Endometrial microvascular endothelial cells (primary cell): ENCODE measurements around the gene PAM. TPM values are rescaled to one million over a fixed set of nuclear protein-coding genes. Genes with fewer than 3 reads are reported as not detected.
"Not testable (repeated sequence)": the region's sequence is repeated elsewhere in the genome, so short reads cannot be mapped to it uniquely, and the experiment has no call there.

Experiments used
- in situ Hi-C: cut with HindIII; loops from 2 replicates; pipeline ENCODE4 v1.10.0; 2017; ENCODE audit warnings: low sequenced_read_pairs, low pct_unique_long_range_greater_than_20kb; ENCODE audit errors: inconsistent ontology term
- total RNA-seq: library from RNA; depleted of rRNA; stranded (reverse); fragments of >200 nt; gene quantifications from one replicate; pipeline ENCODE4 v1.2.3, GENCODE V29; 2015; ENCODE audit errors: inconsistent ontology term

Gene PAM
- total RNA-seq, 1 donor from 2014 or later, result 168 TPM

DNA sequence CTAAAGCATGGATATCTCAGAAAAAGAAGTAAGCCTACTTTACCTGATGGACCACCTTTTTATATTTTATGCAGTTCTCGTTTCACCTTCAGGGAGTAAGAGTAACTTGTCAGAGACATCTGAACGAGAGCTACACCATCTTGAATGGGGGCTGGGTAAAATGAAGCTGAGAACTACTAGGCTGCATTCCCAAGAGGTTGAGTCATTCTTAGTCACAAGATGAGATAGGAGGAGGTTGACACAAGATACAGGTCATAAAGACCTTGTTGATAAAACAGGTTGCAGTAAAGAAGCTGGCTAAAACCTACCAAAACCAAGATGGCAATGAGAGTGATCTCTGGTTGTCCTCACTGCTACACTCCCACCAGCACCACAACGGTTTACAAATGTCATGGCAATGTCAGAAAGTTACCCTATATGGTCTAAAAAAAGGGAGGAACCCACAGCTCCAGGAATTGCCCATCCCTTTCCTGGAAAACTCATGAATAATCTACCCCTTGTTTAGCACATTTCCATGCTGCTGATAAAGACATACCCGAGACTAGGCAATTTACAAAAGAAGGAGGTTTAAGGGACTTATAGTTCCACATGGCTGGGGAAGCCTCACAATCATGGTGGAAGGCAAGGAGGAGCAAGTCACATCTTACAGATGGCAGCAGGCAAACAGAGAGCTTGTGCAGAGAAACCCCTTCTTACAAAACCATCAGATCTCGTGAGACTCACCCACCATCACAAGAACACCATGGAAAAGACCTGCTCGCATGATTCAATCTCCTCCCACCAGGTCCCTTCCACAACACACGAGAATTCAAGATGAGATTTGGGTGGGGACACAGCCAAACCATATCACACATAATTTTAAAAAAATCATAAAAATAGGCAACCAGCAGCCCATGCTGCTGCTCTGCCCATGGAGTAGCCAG is 302.4 kb downstream of the PAM start:
- in situ Hi-C loops, result no loop called here

GRCh38 chr5:103059525-103059924 is 304.4 kb downstream of the PAM start:
- in situ Hi-C loops, result no loop called here

DNA sequence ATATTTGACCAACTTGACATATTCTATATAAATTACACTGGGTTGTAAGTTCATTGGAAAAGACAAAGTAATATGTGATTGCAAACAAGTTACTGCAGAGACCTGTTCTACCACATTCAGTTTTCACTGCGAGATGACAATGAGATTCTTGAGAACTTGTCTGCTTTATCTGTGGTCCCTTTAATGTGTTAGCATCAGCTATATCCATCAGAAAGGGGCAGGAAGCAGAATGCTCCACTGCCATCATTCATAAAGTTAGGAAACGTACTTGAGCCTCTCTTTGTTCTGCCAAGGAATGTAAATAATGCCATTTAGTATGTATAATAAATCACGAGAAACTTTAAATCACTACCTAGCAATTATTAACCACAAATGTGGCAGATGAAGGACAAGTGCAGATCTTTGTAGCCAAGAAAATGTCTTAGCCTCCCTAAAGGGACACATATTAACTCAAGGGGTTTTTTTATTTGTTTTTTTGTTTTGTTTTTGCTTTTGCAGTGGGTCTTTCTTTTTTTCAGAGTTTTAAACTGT is 305.4 kb downstream of the PAM start:
- in situ Hi-C loops, result no loop called here

GRCh38 chr5:103066326-103066725 is 311.2 kb downstream of the PAM start:
- in situ Hi-C loops, result no loop called here

- in situ Hi-C loops, result not testable (repeated sequence)
Observed at GRCh38 chr5:103073500-103073899, 318.4 kb downstream of the PAM start.

DNA sequence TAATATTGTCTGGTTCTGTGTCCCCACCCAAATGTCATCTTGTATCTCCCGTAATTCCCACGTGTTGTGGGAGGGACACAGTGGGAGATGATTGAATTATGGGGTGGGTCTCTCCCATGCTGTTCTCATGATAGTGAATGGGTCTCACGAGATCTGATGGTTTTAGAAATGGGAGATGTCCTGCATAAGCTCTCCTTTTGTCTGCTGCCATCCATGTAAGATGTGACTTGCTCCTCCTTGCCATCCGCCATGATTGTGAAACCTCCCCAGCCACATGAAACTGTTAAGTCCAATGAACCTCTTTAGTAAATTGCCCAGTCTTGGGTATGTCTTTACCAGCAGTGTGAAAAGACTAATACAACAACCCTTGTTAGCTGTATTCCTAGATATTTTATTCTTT is 320.3 kb downstream of the PAM start:
- in situ Hi-C loops, result no loop called here
